Breast epithelium (tissue), 4 donors: Measurements from ENCODE around the gene B4GALT6. TPM values are rescaled to one million over a fixed set of nuclear protein-coding genes. Genes with fewer than 3 reads are reported as not detected.

ENCODE experiments used
- DNase-seq, 2 donors: peaks; one replicate each; pipeline ENCODE4 v3.0.0-alpha.2; 2019; ENCODE audit warnings: low spot score in 2 of 2
- H3K27ac ChIP-seq, 2 donors: fragments of 200-600 bp; sonication (generic) in 1 of 2; one replicate each; pipeline ENCODE4 v1.5.1; 2016 to 2019; ENCODE audit warnings: mild to moderate bottlenecking in 1 of 2
- H3K27me3 ChIP-seq, 2 donors: fragments of 200-600 bp; sonication (generic) in 1 of 2; one replicate each; pipeline versions ENCODE4 v1.5.1 to v1.6.0; 2017 to 2019; ENCODE audit warnings: control low read depth in 1 of 2, mild to moderate bottlenecking in 1 of 2
- H3K36me3 ChIP-seq: fragments of 200-600 bp; one replicate; pipeline ENCODE4 v1.5.1; 2019
- H3K4me1 ChIP-seq, 2 donors: fragments of 200-600 bp; sonication (generic); one replicate each; pipeline ENCODE4 v1.5.1; 2016 to 2019; ENCODE audit warnings: control low read depth in 1 of 2
- H3K4me3 ChIP-seq, 3 donors: fragments of 200-600 bp; sonication (generic); 1 replicate in 2 of 3; 2 replicates in 1 of 3; pipeline ENCODE4 v1.5.1; 2016 to 2019; ENCODE audit warnings: mild to moderate bottlenecking in 3 of 3, moderate library complexity in 2 of 3
- H3K9me3 ChIP-seq, 2 donors: fragments of 200-600 bp; sonication (generic) in 1 of 2; one replicate each; pipeline ENCODE4 v1.5.1; 2016 to 2019; ENCODE audit warnings: control low read depth in 1 of 2
- CTCF ChIP-seq, 3 donors: fragments of 450-650 bp; IDR thresholded peaks; one replicate each; pipeline ENCODE4 v1.5.1; 2016 to 2017; ENCODE audit warnings: antibody characterized with exemption in 3 of 3, mild to moderate bottlenecking in 3 of 3, moderate library complexity in 3 of 3
- POLR2A ChIP-seq: fragments of 450-650 bp; IDR thresholded peaks from one replicate; pipeline ENCODE4 v1.6.1; 2016; ENCODE audit warnings: antibody characterized with exemption, mild to moderate bottlenecking, moderate library complexity
- POLR2AphosphoS5 ChIP-seq, 3 donors: sonication (generic); formaldehyde crosslinking; IDR thresholded peaks; one replicate each; pipeline ENCODE4 v1.6.1; 2017; ENCODE audit warnings: antibody characterized with exemption in 3 of 3
- intact Hi-C: fragments of 100-400 bp; cut with DNase I; formaldehyde crosslinking; loops from one replicate; pipeline ENCODE4 v1.15.1; 2023; ENCODE audit warnings: low total_unique reads
- total RNA-seq, 3 donors: library from RNA; depleted of rRNA; stranded (reverse); fragments of >200 nt; gene quantifications; one replicate each; pipeline ENCODE4 v1.1.0, GENCODE V29; 2016

Gene B4GALT6
- total RNA-seq, 3 donors from 2014 or later, result 2.9 to 3.8 (median 3.0) TPM

GRCh38 chr18:31634331-31634713 is 50.1 kb downstream of the B4GALT6 start:
- no peak for DNase-seq
- Histone ChIP-seq H3K9me3 (peaks cover 0 to 7% of the 10 kb centered on the region in 2 donors), H3K36me3 (no peaks in the 10 kb centered on the region), H3K27me3 (no peaks in the 10 kb centered on the region), H3K4me1 (no peaks in the 10 kb centered on the region), H3K27ac (no peak overlapping the region), H3K4me3 (no peak overlapping the region)
- no peak for TF ChIP-seq POLR2A
- no peak for TF ChIP-seq POLR2AphosphoS5 (IDR thresholded peaks at IDR 0.05)
- no peak for TF ChIP-seq CTCF (IDR thresholded peaks at IDR 0.05)
- intact Hi-C loops, result no loop called here

- TF ChIP-seq CTCF (IDR thresholded peaks at IDR 0.05) (no peak), POLR2A (no peak), POLR2AphosphoS5 (IDR thresholded peaks at IDR 0.05) (no peak)
- Histone ChIP-seq H3K27me3 (no peaks in the 10 kb centered on the region), H3K9me3 (peaks cover 0 to 7% of the 10 kb centered on the region in 2 donors), H3K27ac (no peak overlapping the region), H3K4me3 (no peak overlapping the region), H3K36me3 (no peaks in the 10 kb centered on the region), H3K4me1 (no peaks in the 10 kb centered on the region)
- DNase-seq, result no peak
- intact Hi-C loops, result no loop called here
Measured at GRCh38 chr18:31633392-31634330, 50.7 kb downstream of the B4GALT6 start.

- H3K4me3 ChIP-seq, result no peak overlapping the region
- DNase-seq, result no peak
- peaks cover 2% of the 10 kb centered on the region for H3K36me3 ChIP-seq
- H3K27me3 ChIP-seq, result no peaks in the 10 kb centered on the region
- H3K9me3 ChIP-seq, result peaks cover 0 to 7% of the 10 kb centered on the region in 2 donors
- no peaks in the 10 kb centered on the region for H3K4me1 ChIP-seq
- intact Hi-C loops, result no loop called here
- no peak overlapping the region for H3K27ac ChIP-seq
- no peak for TF ChIP-seq POLR2A
- TF ChIP-seq CTCF (IDR thresholded peaks at IDR 0.05), result no peak
- TF ChIP-seq POLR2AphosphoS5 (IDR thresholded peaks at IDR 0.05), result no peak
Measured at GRCh38 chr18:31632356-31632755, 52.0 kb downstream of the B4GALT6 start.

- DNase-seq, result no peak
- H3K36me3 ChIP-seq, result peaks cover 5% of the 10 kb centered on the region
- intact Hi-C loops, result no loop called here
- no peaks in the 10 kb centered on the region for H3K27me3 ChIP-seq
- H3K27ac ChIP-seq, result no peak overlapping the region
- TF ChIP-seq POLR2A, result no peak
- TF ChIP-seq POLR2AphosphoS5 (IDR thresholded peaks at IDR 0.05), result no peak
- no peak for TF ChIP-seq CTCF (IDR thresholded peaks at IDR 0.05)
- H3K4me1 ChIP-seq, result no peaks in the 10 kb centered on the region
- no peak overlapping the region for H3K4me3 ChIP-seq
- peaks cover 0 to 2% of the 10 kb centered on the region in 2 donors for H3K9me3 ChIP-seq
Measured at GRCh38 chr18:31631526-31631925, 52.9 kb downstream of the B4GALT6 start.

GRCh38 chr18:31630549-31630948 is 53.8 kb downstream of the B4GALT6 start:
- TF ChIP-seq POLR2A (no peak), POLR2AphosphoS5 (IDR thresholded peaks at IDR 0.05) (no peak), CTCF (IDR thresholded peaks at IDR 0.05) (no peak)
- intact Hi-C loops, result no loop called here
- Histone ChIP-seq H3K4me1 (no peaks in the 10 kb centered on the region), H3K9me3 (no peaks in the 10 kb centered on the region), H3K27me3 (no peaks in the 10 kb centered on the region), H3K36me3 (peaks cover 5% of the 10 kb centered on the region), H3K4me3 (no peak overlapping the region), H3K27ac (no peak overlapping the region)
- DNase-seq, result no peak
